Natural killer cell (primary cell): ENCODE data around the gene TRMT61A. TPM values are rescaled to one million over a fixed set of nuclear protein-coding genes. Genes with fewer than 3 reads are reported as not detected.
A peak's percentile ranks its signal among the peaks of the same experiment; 100 is the strongest.

Experiments used
- ATAC-seq, 3 donors: fragments of 150-1000 bp in 2 of 3; fragments of 200-7000 bp in 1 of 3; cut with Tn5 transposase; 1 replicate in 1 of 3; 2 replicates in 2 of 3; pipeline ENCODE4 v1.10.0; 2021; ENCODE audit warnings: mild to moderate bottlenecking in 2 of 3, moderate library complexity in 2 of 3
- DNase-seq, 2 donors: peaks; one replicate each; pipeline versions ENCODE4 v3.0.0 to v3.0.0-alpha.2; 2013 to 2021; ENCODE audit warnings: mixed read lengths in 1 of 2
- H3K27ac ChIP-seq: one replicate; pipeline ENCODE4 v1.5.1; 2013; ENCODE audit warnings: mild to moderate bottlenecking, low read length
- H3K27me3 ChIP-seq: one replicate; pipeline ENCODE4 v1.6.1; 2013; ENCODE audit warnings: low read length; ENCODE audit not compliant: control insufficient read depth, insufficient read depth
- H3K36me3 ChIP-seq: one replicate; pipeline ENCODE4 v1.6.1; 2013; ENCODE audit warnings: low read length; ENCODE audit not compliant: control insufficient read depth, insufficient read depth
- H3K4me1 ChIP-seq: one replicate; pipeline ENCODE4 v1.6.1; 2013; ENCODE audit warnings: low read length; ENCODE audit not compliant: control insufficient read depth, insufficient read depth
- H3K4me3 ChIP-seq: one replicate; pipeline ENCODE4 v1.5.1; 2013; ENCODE audit warnings: low read length
- H3K9me3 ChIP-seq: one replicate; pipeline ENCODE4 v1.6.1; 2013; ENCODE audit warnings: low read length; ENCODE audit not compliant: control insufficient read depth, insufficient read depth
- H3K27ac Mint-ChIP-seq, 2 donors: one replicate each; pipeline ENCODE4 v1.8.0; 2022; ENCODE audit warnings: mild to moderate bottlenecking in 2 of 2, mixed read lengths in 2 of 2, moderate library complexity in 1 of 2
- H3K27me3 Mint-ChIP-seq, 2 donors: one replicate each; pipeline ENCODE4 v1.8.0; 2022; ENCODE audit warnings: low read depth in 2 of 2, mixed read lengths in 2 of 2
- H3K36me3 Mint-ChIP-seq: one replicate; pipeline ENCODE4 v1.8.0; 2022; ENCODE audit warnings: mixed read lengths
- H3K4me1 Mint-ChIP-seq, 2 donors: one replicate each; pipeline ENCODE4 v1.8.0; 2022; ENCODE audit warnings: mixed read lengths in 2 of 2
- H3K4me3 Mint-ChIP-seq: one replicate; pipeline ENCODE4 v1.8.0; 2022; ENCODE audit warnings: mild to moderate bottlenecking, moderate library complexity, mixed read lengths
- H3K9me3 Mint-ChIP-seq, 2 donors: one replicate each; pipeline ENCODE4 v1.8.0; 2022; ENCODE audit warnings: mixed read lengths in 2 of 2
- CTCF ChIP-seq: fragments of 200-600 bp; IDR thresholded peaks from one replicate; pipeline ENCODE4 v1.8.0; 2022; ENCODE audit warnings: antibody characterized with exemption
- WGBS: methylation state at CpG from one replicate; pipeline ENCODE4 v1.1.7; 2013; ENCODE audit warnings: missing lambda C conversion rate; ENCODE audit not compliant: insufficient coverage; 5-methylcytosine and 5-hydroxymethylcytosine counted together
- intact Hi-C: fragments of 100-400 bp; cut with micrococcal nuclease; formaldehyde crosslinking; loops from one replicate; pipeline ENCODE4 v1.14.2; 2022
- total RNA-seq, 4 donors: library from RNA; stranded (reverse); fragments of 120-200 nt in 1 of 4; gene quantifications; one replicate each; pipeline versions ENCODE4 v1.2.3 to v1.2.4, GENCODE V29; 2013 to 2022

TRMT61A gene
- total RNA-seq, 3 donors from 2014 or later (not counting 1 experiment from before 2014, with no cell fraction given), result 8.1 to 9.4 (median 9.1) TPM

DNA sequence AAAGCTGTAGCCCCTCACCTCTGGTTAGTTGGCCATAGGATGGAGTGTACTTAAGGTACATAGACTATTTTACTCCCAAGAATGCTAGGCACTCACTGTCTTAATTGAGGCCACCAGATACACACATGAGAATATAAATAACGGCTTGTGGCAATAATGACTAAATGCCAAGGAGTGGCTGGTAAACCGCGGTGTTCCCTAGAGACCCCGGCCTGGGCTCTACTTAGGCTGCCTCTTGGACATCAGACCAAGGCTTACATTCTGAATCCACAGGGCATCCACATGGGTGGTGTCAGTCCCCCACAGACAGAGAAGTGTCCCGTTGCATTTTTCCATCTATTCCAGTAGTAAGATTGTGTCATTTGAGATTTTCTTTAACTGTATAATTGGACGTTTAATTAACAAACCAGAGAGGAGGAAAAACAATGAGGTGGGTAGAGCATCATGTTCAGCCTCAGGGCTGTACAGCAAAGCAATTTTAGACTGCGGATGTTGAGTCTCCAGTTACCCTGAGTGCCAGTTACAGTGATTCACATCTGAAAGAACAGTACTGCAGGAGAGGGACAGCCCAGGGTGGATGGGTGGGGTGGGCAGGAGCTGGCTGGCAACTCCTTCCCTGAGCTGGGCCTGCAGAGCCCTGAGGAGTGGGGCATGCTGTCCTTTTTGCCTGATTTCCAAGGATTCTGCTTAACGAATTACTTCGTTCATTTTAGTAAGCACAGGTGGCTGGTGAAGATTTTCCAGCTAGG is 26.9 kb upstream of the TRMT61A start:
- peak overlapping the region in 1 of 2 donors; percentile 46 for H3K27ac Mint-ChIP-seq
- no peaks in the 10 kb centered on the region for H3K27me3 Mint-ChIP-seq
- no peak overlapping the region for H3K4me3 Mint-ChIP-seq
- no peak for TF ChIP-seq CTCF
- no peaks in the 10 kb centered on the region for H3K4me1 ChIP-seq
- no peaks in the 10 kb centered on the region for H3K27me3 ChIP-seq
- H3K9me3 ChIP-seq, result no peaks in the 10 kb centered on the region
- intact Hi-C loops, result no loop called here
- no peak overlapping the region for H3K27ac ChIP-seq
- DNase-seq (no peak), ATAC-seq (no peak)
- peaks cover 48% of the 10 kb centered on the region for H3K36me3 ChIP-seq
- no peaks in the 10 kb centered on the region for H3K36me3 Mint-ChIP-seq
- H3K9me3 Mint-ChIP-seq, result no peaks in the 10 kb centered on the region
- WGBS, result 91% methylated on average over 9 of the region's 9 CpGs
- H3K4me1 Mint-ChIP-seq, result peaks cover 14 to 24% of the 10 kb centered on the region in 2 donors
- no peak overlapping the region for H3K4me3 ChIP-seq

DNA sequence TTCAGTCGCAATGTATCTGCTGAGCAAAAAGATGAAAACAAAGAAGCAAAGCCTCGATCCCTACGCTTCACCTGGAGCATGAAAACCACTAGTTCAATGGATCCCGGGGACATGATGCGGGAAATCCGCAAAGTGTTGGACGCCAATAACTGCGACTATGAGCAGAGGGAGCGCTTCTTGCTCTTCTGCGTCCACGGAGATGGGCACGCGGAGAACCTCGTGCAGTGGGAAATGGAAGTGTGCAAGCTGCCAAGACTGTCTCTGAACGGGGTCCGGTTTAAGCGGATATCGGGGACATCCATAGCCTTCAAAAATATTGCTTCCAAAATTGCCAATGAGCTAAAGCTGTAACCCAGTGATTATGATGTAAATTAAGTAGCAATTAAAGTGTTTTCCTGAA is 26.1 kb upstream of the TRMT61A start:
- Mint-ChIP-seq H3K4me3 (no peak overlapping the region), H3K27ac (peak overlapping the region in 1 of 2 donors; percentile 18), H3K27me3 (no peaks in the 10 kb centered on the region), H3K36me3 (peaks cover 6% of the 10 kb centered on the region), H3K4me1 (peaks cover 14 to 24% of the 10 kb centered on the region in 2 donors), H3K9me3 (no peaks in the 10 kb centered on the region)
- no peak for TF ChIP-seq CTCF
- intact Hi-C loops, result no loop called here
- no peaks in the 10 kb centered on the region for H3K27me3 ChIP-seq
- ATAC-seq, result no peak
- H3K36me3 ChIP-seq, result peaks cover 48% of the 10 kb centered on the region
- no peak for DNase-seq
- H3K4me1 ChIP-seq, result no peaks in the 10 kb centered on the region
- H3K4me3 ChIP-seq, result no peak overlapping the region
- no peaks in the 10 kb centered on the region for H3K9me3 ChIP-seq
- WGBS, result 96% methylated on average over 18 of the region's 18 CpGs
- H3K27ac ChIP-seq, result no peak overlapping the region

DNA sequence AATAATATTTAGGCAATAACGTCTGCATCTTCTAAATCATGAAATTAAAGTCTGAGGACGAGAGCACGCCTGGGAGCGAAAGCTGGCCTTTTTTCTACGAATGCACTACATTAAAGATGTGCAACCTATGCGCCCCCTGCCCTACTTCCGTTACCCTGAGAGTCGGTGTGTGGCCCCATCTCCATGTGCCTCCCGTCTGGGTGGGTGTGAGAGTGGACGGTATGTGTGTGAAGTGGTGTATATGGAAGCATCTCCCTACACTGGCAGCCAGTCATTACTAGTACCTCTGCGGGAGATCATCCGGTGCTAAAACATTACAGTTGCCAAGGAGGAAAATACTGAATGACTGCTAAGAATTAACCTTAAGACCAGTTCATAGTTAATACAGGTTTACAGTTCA is 25.7 kb upstream of the TRMT61A start:
- intact Hi-C loops, result no loop called here
- Histone ChIP-seq H3K4me3 (no peak overlapping the region), H3K27ac (no peak overlapping the region), H3K4me1 (no peaks in the 10 kb centered on the region), H3K27me3 (no peaks in the 10 kb centered on the region), H3K9me3 (no peaks in the 10 kb centered on the region), H3K36me3 (peaks cover 48% of the 10 kb centered on the region)
- H3K4me1 Mint-ChIP-seq, result peaks cover 14 to 24% of the 10 kb centered on the region in 2 donors
- no peaks in the 10 kb centered on the region for H3K27me3 Mint-ChIP-seq
- 90% methylated on average over 11 of the region's 12 CpGs for WGBS
- peak overlapping the region in 1 of 2 donors; percentile 18 for H3K27ac Mint-ChIP-seq
- ATAC-seq (no peak), DNase-seq (no peak)
- no peak overlapping the region for H3K4me3 Mint-ChIP-seq
- peaks cover 6% of the 10 kb centered on the region for H3K36me3 Mint-ChIP-seq
- TF ChIP-seq CTCF, result no peak
- H3K9me3 Mint-ChIP-seq, result no peaks in the 10 kb centered on the region
